ENCODE measurements around the gene CFAP100.

The CFAP100 gene

DNA sequence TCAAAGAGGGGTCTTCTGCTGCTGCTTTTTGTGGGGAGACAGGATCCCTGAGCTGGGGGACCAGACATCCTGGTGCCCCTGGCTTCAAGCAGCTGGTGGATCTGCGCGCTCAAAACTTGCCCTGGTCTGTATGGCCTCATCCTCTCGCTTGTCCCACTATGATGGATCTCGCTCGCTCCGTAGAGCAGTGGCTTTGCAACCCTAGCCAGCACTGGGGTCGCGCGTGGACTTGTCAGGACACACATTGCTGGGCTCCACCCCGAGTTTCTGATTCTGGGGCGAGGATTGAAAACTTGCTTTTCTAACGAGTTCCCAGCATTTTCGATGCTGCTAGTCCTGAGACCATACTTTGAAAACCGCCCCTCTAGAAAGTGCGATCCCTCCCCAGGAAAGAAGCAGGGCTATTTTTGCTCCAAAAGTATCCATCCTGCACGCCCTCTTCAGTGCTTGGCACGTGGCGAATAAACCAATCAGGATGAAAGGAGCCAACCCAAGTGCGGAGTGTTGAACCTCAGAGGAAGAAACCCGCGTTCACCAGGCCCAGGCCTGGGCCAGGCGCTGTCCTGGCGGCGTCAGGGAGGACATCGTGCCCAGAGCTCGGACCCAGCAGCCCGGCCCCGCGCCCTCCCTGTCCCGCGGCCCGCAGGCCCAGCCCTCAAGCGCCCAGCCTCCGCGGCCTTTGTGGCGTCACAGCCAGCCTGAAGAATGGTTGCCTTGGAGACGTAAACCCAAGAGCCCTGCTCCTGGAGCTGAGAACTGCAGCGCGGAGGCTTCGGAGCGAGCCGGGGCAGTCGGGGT is at the start of gene CFAP100:
Gene CFAP100 (plus strand): TSS at position 731 of the 798 bp plus-strand sequence. CDS start 1,092 bp downstream, outside the sequence.
- peak; percentile 45 to 56 for DNase-seq

DNA sequence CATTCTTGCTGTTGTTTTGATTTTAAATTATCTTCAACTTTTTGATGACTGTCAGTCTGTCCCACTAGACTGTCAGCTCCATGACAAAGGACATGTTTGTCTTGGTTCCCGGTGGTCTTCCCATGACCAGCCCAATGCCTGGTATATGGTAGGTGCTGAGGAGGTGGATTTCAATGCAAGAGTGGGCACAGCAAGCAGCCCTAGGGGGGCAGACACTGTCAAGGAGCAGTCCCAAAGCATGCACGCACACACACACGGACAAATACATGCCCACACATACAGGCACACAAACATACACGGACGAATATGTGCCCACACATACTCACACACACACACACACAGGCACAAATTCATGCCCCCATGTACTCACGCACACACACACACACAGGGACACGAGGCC is 49.5 kb upstream of the CFAP100 start:
- DNase-seq: no peak

DNA sequence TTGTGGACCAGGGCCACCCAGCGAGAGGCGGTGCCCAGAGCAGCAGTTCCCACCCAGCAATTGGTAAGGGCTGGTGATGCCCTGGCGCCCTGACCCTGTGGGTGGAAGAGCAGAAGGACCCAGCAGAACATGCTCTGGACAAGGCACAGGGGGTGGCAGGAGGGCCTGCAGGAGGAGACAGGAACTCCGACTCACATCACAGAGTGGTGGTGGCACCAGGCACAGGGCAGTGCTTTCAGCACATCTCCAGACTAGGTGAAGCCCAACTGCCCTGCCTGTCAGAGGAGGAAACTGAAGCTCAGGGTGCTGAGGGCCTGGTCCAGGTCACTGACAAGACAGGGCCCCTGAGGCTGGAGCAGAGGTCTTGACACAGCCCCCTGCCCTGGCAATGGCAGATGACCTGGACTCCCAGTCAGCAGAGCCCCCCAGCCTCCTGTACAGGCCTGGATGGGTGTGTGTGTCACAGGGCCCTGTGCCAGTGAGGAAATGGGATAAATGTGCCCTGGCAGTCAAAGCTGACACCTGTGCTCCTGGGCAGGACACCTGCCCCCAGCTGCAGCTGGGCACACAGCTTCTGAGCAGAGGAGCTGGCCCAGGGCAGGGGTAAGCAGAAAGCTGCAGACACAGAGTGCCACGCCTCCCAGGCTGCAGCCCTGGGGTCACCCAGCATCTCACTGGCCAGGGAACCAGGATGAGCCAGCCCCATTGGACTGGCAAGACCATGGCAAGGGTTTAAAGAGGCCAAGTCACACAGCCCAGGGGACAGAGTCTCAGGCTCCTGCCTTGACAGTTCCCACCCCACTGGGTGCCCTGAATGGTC is 48.9 kb upstream of the CFAP100 start:
- no peak for DNase-seq

DNA sequence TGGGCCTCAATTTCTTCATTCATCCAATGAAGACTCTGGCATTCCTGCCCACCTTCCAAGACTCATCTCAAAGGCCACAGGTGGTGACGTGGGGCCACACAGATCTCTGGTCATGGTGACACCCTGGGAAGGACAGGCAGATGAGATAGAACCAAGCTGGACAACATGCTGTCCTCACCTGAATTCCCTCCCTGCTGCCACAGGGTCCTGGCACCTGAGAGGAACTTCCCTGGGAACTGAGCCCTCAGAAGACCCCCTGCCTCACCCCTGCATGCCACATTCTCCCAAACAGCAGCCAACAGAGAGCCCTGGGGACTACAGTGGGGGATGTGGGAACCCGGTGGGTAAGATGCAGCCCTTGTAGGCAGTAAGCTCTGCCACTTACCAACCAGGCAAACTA is 48.2 kb upstream of the CFAP100 start:
- no peak for DNase-seq

DNA sequence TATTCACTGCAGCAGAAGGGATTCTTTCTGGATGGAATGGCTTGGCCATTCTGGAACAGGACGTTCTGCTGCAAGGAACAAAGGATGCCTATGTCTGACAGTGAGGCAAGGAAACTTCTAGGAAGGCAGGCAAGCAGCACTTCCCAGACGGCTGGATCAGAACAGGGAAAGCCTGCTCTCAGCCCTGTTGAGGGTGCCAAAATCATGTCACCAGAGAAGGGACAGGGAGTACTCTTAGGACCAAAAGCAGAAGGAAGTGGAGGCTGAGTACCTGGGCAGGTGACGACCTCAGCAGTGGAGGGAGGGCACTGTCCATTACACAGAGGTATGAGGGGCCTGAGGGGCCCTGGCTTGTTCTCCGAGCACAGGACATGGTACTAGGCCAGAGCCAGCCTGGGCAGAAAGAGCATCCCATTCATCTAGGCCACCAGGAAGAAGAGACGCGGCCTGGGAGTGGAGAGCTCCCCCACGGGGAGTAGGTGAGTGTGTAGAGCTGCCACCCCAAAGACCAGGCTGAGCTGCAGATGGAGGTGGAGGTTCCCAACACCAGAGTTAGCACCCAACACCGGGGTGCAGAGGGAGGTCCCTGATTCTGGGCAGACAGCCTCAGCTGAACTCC is 47.1 kb upstream of the CFAP100 start:
- no peak for DNase-seq

DNA sequence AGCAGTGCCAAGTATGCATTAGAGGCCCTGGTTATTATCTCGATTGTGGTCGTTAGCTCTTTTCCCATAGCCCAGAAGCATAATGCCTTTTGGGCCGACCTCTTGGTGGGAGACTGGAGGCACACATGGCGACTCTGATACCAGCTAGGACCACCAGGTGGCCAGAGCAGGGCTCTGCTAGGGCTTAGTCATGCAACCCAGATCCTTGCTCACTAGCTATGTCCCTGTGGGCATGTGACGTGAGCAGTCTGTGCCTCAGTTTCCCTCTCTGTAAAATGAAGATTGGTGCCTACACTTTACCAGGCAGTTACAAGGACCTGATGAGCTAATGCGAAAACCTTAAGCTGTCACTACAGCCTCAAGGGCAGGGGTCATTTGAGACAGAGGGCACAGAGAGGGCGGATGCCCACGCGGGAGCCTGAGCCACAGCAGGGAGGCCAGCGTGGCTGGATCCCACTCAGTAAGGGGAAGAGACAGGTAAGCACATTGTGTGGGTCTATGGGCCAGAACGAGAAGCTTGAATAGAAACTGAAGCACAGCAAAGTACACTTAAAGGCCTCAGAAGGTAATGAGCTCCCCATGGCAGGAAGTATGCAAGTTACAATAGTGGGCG is 46.3 kb upstream of the CFAP100 start:
- peak in 1 of 2 experiments; percentile 3 for DNase-seq

DNA sequence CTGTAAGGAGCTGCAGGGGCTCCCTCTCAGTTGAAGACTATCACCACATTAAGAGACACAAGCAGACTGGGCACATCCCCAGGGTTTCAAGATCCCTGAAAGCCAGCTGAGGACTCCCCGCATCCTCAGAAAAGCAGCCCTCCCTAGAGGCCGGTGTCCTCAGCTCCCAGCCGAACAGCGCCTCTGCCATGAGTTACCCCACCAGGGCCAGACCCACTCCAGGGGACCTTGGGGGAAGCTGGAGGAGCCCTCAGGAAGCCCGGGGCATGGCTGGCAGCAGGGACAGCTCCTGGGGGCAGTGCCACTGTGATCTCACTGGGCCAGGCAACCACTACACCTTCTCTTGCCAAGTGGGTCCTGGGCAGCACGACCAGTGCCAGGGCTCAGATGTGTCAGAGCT is 45.6 kb upstream of the CFAP100 start:
- no peak for DNase-seq

DNA sequence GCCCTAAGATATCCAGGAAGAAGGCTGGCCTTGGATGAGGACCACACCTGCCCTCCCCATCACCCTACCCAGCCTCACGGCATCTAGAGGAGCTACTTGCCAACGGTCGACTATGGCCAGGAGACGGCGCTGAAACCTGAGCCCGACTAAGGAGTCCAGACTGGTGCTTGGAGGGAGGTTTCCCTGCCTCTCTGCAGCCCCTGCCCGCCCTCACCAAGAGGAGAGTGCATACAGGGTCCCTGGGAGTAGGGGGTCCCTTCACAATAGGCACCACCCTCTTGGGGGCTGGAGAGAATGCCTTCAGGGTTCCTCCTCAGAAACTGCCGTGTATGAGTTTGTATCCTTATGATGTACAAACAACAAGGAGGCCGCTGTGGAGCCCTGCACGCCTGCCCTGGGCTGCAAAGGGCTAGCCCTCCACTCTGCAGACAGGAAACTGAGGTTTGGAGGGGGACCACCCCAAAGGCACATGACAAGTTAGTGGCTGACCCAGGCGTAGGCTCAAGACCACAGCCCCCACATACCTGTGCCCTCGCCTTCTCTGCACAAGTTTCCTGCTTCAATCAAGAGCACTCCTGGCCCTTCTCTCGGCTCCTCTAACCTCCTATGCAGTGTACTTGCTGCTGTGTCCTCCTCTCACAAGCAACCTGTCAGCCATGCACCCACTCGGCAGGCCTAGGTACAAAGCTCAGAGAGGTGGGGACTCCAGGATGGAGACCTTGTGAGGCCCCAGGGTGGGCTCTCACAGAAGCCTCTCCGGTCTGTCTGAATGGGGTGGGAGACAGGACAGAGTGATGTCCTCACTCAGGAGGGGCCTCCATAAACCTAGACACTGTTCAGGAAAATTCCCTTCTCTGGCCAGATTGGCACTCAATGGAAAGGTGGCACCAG is 44.9 kb upstream of the CFAP100 start:
- no peak for DNase-seq

DNA sequence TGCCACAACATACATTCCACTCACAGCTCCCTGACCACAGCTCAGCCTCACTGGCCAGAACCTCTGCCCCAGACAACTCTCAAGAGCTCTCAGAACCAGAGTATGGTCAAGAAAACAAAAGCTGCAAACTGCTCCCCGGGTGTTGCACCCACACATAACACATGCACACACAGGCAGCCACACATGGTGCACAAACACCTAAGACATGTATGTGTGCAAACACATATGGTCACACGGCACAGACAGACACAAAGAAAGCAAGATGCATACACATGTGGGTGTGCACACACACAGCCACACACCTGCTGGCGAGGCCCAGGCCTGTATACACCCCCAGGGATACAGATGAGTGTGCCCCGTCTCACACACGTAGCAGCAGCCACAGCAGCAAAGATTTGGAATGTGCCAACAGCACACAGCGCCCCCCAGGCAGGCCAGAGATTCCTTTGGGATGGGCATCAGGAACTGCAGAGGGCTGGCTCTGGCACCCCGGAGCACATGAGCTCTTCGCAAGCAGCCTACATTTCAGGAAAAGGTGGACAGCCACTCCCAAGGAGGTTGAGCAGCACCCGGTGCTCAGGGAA is 44.1 kb upstream of the CFAP100 start:
- no peak for DNase-seq

DNA sequence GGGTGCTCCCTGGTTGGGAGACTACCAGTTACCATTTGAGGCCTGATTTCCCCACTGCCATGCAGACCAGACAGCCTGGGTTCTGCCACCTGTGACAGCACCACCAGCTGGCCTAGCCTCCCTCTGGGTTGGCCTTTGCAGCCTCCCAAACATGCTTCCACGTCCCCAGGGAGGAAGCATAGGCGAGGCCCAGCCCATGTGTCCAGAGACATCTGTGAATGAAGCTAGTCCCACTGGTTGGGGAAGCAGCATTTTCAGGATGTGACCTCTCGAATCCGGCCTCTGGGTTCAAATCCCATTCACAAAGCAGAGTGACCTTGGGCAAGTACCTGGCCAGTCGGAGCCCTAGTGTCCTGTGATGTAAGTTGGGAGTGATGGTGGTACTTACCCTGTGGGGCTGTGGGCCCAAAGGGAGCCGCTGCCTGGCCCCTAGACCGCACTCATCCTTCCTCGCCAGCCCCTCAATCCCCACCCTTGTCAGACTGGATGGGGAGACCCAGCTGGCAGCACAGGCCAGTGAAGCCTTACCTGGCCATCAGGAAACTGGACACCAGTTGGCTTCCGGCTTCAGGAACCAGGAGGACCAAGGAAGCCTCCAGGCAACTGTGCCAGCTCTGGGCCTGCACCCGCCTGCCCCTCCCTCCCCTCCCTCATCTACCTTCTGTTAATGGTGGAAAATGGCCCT is 43.5 kb upstream of the CFAP100 start:
- no peak for DNase-seq

DNA sequence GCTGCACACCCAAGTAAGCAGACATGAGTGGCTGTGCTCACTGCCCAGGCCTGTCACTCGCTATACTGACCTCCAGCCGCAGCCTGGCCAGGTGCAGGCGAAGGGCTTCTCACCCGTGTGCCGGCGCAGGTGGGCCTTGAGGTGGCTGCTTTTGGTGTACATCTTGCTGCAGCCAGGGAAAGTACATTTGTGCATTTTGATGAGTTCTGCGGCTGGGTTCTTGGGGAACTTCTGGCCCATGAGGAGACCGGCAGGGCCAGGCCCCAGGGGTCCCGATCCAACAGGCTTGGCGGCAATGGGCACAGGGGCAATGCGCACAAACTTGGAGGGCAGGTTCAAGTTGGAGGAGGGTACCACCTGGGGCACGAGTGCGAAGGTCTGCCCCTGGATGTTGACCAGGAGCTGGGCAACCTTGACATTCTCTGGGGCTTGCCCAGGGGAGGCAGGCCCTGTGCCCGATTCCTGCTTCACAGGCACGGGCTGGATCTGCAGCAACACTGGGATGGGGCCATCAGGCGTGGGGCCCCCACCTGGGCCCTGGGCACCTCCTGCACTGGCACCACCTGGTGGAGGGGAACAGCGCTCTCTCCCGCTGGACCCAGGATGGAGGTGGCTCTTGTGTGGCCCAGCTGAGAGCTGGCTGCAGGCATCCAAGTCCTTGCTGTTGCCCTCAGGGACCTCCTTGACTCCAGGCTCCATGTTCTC is 42.8 kb upstream of the CFAP100 start:
- DNase-seq: no peak

DNA sequence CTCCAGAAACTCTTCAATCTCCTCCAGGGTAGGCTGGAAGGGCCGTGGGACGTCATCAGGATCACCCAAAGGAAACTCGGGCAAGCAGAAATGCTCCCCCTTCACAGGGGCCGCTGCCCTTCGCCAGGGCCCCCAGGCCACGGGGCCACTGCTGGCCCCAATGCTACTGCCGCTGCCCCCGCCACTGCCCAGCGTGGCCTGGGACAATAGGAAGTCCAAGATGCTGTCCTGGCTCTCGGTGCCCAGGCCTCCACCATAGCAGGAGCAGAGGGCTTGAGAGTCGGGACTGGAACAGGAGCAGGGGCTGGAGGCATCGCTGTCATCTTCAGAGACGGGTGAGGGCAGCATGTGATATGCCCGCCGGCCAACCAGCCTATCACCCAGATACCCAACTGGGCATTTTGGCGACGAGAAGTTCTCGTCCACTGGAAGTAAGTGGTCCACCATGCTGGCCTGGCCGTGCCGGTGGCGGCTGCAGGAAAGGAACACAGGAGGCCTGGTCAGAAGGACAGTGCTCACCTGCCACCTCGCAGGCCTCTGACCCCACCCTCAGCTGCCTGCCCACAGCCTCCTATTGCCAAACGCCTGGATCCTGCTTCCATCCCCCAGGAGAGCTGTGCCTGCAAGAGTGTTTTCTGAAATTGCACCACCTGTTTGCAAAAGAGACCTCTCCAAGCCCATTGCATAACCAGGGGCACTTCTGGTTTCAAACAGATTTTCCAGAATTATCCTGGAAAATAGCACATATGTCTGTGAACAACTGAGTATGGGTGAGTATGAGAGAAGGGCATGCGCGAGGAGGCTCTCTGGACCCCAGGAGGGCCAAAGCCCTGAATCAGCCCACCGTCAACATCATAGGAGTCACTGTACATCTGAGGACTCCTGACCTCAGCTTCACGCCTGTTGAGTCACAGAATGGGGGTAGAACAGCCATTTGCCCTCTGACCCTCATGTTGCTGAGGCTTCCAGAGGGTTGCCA is 41.9 kb upstream of the CFAP100 start:
- DNase-seq: no peak

DNA sequence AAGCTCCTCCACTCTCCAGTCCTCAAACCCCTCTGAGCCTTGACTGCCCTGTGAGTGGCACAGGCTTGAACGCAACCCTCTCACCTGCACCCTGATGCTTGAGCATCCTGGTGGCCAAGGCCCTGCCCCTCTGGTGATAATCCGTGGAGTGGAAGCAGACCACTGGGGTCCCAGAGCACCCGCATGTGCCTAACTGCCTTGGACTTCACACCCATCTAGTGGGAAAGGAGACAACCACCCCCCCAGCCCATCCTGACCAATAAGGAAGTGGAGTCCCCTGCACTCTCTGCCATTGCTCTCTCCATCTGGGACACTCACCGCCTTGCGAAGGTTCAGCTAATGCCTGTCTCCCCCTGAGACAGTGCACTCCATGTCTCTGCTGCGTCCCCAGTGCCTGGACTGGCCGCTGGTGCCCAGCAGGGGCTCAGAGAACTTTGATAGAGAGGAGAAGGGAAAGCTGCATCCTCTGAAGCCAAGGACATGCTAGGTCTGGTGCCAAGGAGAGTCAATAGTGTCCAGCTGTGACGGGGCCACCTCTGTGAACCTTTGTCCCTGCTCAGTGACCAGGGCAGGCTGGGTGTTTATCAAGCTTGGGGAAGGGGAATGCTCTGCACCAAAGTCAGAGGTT is 40.9 kb upstream of the CFAP100 start:
- DNase-seq: no peak

DNA sequence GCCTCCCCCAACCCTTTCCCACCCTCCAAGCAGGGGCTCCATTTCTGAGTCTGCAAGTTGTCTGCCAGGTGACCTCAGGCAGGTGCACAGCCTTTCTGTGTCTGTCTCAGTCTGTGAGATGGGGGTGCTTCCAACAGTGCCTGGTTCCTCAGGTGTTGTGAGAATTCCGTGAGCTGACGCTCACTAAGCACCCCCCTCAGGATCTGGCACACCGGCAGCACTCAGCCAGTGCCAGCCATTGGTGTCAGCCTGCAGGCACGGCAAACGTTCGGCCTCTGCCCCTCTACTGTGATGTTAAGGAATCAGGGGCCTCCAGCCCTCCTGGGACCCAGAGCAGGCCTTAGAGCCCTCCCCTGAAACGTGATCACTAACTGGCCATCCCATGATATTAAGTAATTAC is 39.9 kb upstream of the CFAP100 start:
- DNase-seq: no peak

DNA sequence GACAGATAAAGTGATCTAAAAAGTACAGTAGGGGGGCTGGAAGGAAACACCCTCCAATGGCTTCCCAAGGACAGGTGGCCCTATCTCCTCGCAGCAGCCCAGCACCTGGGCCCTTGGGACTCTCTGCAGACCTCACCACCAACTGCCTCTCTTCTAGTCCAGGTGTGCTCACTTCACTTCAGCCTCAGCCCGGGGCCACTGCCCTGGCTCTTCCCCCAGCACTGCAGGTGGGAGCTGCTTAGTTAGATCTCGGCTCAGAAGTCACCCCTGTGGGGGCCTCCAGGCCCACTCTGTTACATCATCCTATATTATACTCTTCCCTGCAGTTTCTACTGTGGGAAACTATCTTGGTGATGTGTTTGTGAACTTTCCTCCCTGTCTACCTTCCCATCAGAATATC is 39.5 kb upstream of the CFAP100 start:
- no peak for DNase-seq

DNA sequence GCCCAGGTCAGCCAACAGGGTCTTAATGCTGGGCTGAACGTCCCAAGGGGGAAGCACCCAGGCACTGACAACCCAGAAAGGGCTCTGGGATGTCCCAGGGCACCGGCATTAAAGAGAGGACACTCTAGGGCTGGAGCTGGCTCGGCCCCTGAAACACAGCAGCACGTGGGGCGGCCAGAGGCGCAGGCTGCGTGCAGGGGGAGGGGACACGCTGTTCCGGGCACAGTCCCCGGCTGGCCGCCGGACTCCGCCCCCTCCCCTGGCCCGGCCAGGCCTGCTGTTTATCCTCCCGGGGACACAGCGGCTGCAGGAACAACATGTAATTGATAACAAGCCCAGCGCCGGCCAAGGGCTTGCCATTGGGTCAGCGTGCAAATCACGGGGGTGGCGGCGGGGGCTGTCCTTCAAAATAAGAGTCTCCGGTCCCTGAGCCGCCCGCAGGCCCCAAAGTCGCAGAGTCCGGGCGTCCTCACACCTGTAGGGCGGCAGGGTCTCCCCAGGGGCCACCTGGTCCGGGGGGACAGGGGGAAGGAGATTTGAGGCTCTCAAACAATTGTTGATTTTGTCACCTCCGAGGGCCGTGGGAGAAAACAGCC is 38.8 kb upstream of the CFAP100 start:
- DNase-seq: no peak

DNA sequence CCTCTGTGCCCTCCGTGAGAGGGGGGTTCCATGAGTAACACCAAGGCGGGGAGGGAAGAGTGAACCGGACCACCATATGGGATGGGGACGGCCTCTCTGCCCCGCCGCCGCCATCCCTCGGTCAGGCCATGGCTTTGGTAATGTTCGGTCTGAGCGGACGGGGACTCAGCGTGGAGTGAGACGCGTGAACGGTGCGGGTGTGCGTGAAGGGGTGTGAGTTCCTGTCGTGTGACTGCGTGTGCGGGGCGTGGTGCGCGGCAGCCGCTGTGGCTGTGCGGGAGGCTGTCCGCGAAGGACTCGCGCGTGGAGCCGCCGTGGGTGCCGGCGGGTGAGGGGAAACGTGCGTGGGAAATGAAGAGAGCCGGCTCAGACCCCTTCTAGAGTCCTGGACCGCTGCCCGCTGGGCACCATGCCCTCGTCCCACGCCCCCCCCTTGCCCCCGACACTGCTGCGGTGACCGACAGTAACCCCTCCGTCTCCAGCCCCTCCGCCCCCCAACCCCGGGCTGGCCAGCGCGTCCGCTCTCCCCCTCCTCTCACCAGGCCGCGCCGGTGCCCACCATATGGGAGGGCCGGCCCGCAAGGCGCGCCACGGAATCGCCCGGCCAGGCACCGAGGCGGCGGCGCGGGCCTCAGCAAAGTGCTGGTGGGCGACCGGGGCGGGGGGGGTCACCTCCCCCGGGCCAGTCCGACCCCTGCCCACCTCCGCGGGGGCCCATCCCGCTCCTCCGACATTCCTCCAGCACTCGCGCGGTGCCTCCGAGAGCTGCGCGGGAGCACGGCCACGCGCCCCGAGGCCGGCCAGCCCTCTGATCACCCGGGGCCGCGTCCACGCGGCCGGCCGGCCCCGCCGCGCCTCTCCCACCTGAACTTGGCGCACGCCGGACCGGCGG is 38.1 kb upstream of the CFAP100 start:
- DNase-seq: no peak
